Esophagus muscularis mucosa (tissue), 4 donors: Measurements from ENCODE around the gene ODF2L. TPM values are rescaled to one million over a fixed set of nuclear protein-coding genes. Genes with fewer than 3 reads are reported as not detected.

Experiments
- small RNA-seq, 3 donors: library from RNA; depleted of rRNA; stranded (forward); fragments of <200 nt; gene quantifications; one replicate each; pipeline ENCODE3, GENCODE V24; 2016
- total RNA-seq, 4 donors: library from RNA; depleted of rRNA; stranded (reverse); fragments of >200 nt; gene quantifications; one replicate each; pipeline versions ENCODE4 v1.1.0 to v1.2.1, GENCODE V29; 2016

ODF2L gene
- total RNA-seq, 4 donors from 2014 or later, result 11.6 to 18.7 (median 13.3) TPM

Small RNA genes within 50 kb of the gene (small RNA-seq; reads per million reads assigned to genes)
- 0 reads per million in 3 donors for gene MIR7856

Other genes starting within 250 kb of the ODF2L start
- gene COL24A1, start 239.6 kb downstream of the ODF2L start, total RNA-seq, result 1 to 10 TPM; 3.7 to 5.3 (median 4.4) TPM
- gene CLCA2, start 27.8 kb upstream of the ODF2L start, total RNA-seq, result not detected
- under 1 TPM in 1 of 4 donors, not detected in 3; 0.11 TPM for gene CLCA1, start 72.6 kb upstream of the ODF2L start, total RNA-seq
- gene CLCA4, start 150.8 kb upstream of the ODF2L start, total RNA-seq, result 1 to 10 TPM in 2 of 4 donors, not detected in 2; 1.4 to 1.7 TPM